Karpas-422 (cell line): ENCODE data around the gene COLEC12. TPM values are rescaled to one million over a fixed set of nuclear protein-coding genes. Genes with fewer than 3 reads are reported as not detected.

ENCODE experiments used
- DNase-seq: peaks from one replicate; pipeline ENCODE4 v3.0.0-alpha.2; 2015
- H2AFZ ChIP-seq: fragments of 200-600 bp; sonication (generic); 2 replicates; pipeline ENCODE4 v1.6.1; 2014; ENCODE audit warnings: antibody characterized with exemption, low read length, mixed read lengths
- H3K27ac ChIP-seq: fragments of 200-600 bp; sonication (generic); 2 replicates; pipeline ENCODE4 v1.5.1; 2014; ENCODE audit warnings: mild to moderate bottlenecking, low read length, moderate library complexity
- H3K27me3 ChIP-seq: fragments of 200-600 bp; sonication (generic); 2 replicates; pipeline ENCODE4 v1.6.1; 2014; ENCODE audit warnings: low read length, mixed read lengths
- H3K36me3 ChIP-seq: fragments of 200-600 bp; sonication (generic); 2 replicates; pipeline ENCODE4 v1.6.1; 2014; ENCODE audit warnings: low read length, mixed read lengths; ENCODE audit not compliant: insufficient read depth
- H3K4me1 ChIP-seq: fragments of 200-600 bp; sonication (generic); 2 replicates; pipeline ENCODE4 v1.6.1; 2014; ENCODE audit warnings: mild to moderate bottlenecking, low read length, mixed read lengths
- H3K4me2 ChIP-seq: fragments of 200-600 bp; sonication (generic); 2 replicates; pipeline ENCODE4 v1.6.1; 2014; ENCODE audit warnings: low read length, low read depth, mild to moderate bottlenecking; ENCODE audit not compliant: poor library complexity, severe bottlenecking
- H3K4me3 ChIP-seq: fragments of 200-600 bp; sonication (generic); 2 replicates; pipeline ENCODE4 v1.5.1; 2014; ENCODE audit warnings: mild to moderate bottlenecking, antibody characterized with exemption, low read length, mixed read lengths
- H3K79me2 ChIP-seq: fragments of 200-600 bp; sonication (generic); 2 replicates; pipeline ENCODE4 v1.6.1; 2014; ENCODE audit warnings: mild to moderate bottlenecking, low read length, mixed read lengths
- H3K9ac ChIP-seq: fragments of 200-600 bp; sonication (generic); 2 replicates; pipeline ENCODE4 v1.6.0; 2014; ENCODE audit warnings: low read length
- H3K9me2 ChIP-seq: fragments of 200-600 bp; sonication (generic), shearing (Covaris generic); replicated peaks from 2 replicates; pipeline ENCODE4 v1.6.0; 2014; ENCODE audit warnings: mild to moderate bottlenecking, low read length, moderate library complexity; ENCODE audit not compliant: insufficient read depth
- H3K9me3 ChIP-seq: fragments of 300-700, 200-600 bp; sonication (generic); 2 replicates; pipeline ENCODE4 v1.6.1; 2014; ENCODE audit warnings: low read length, mixed read lengths
- H4K20me1 ChIP-seq: fragments of 200-600 bp; sonication (generic); 2 replicates; pipeline ENCODE4 v1.6.1; 2014; ENCODE audit warnings: mild to moderate bottlenecking, antibody characterized with exemption, low read length, low read depth; ENCODE audit not compliant: insufficient read depth
- total RNA-seq: library from RNA; depleted of rRNA; stranded (reverse); fragments of >200 nt; shearing (Covaris generic); gene quantifications from 2 replicates; pipeline ENCODE4 v1.2.3, GENCODE V29; 2014; ENCODE audit warnings: low replicate concordance

Gene COLEC12
- total RNA-seq, 1 experiment from 2014 or later = not detected

DNA sequence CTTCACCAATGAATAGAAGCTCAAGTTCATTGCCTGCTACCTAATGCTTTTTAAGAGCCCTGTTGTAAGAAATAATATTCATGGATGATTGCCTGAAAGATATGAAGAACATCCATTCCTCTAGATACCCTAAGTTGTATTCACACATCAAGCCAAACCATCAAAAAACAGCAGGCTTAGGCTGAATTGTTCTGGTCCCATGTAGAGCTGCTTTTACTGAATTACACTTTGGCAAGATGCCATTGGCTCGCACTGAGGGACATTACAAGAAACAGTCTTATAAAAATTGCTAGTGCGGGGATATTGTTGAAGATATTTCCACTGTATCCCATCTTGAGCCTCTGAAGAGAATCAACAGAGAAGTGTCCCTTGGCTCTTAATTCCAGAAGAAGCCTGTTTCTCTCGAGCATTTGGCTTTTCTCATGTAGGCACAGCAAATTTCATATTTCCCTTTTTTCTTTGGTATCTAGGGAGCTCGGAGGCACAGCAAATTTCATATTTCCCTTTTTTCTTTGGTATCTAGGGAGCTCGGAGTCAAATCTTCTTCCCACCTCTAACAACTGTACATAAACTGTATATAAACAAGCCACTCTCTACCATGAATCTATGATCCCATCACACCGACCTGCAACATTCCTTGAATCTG, 107.5 kb downstream of the COLEC12 start:
- H3K36me3 ChIP-seq = no peaks in the 10 kb centered on the region
- H3K9me2 ChIP-seq = no peaks in the 10 kb centered on the region
- H3K27me3 ChIP-seq = 0 out of 2 replicates have a peak, but pooled peaks cover 3% of the 10 kb centered on the region
- H3K27ac ChIP-seq = no peak overlapping the region
- H3K9ac ChIP-seq = no peak overlapping the region
- H3K79me2 ChIP-seq = no peaks in the 10 kb centered on the region
- H2AFZ ChIP-seq = no peak overlapping the region
- no peak for DNase-seq
- no peaks in the 10 kb centered on the region for H4K20me1 ChIP-seq
- H3K4me3 ChIP-seq = no peak overlapping the region
- no peaks in the 10 kb centered on the region for H3K4me1 ChIP-seq
- H3K4me2 ChIP-seq = no peak overlapping the region
- H3K9me3 ChIP-seq = no peaks in the 10 kb centered on the region

DNA sequence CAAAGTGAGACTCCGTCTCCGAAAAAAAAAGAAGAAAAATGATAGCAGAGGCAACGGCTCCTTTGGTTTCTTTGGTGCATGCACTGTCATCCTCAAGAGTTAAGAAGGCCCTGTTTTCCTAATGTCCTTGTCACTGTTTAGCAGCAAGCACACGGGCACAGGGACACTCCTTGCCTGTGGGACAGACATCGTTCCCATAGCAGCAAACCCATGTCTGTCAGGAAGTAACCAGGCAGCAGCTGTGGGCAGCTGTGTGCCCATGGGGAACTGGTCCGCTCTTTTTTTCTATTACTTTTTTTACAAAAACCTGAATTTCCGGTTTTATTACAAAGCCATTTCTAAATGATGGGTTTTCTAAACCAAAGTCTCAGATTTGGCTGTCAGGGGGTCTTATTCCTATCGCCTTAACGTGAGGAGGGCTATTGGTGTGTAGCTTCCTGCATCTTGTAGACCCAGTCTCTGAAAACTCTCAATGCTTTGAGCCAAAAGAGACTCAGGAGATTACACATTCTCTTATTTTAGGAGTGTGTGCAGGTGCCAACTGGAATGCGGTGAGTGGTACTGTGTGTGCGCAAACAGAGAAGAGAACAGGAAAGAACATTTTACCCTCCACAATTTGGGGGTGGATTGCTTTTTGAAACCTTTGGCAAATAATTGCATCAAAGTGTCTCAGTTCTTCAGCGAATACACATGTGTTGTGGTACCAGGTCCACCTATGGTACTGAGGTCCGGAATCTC, 109.6 kb downstream of the COLEC12 start:
- no peak overlapping the region for H2AFZ ChIP-seq
- no peaks in the 10 kb centered on the region for H3K9me3 ChIP-seq
- H3K27ac ChIP-seq = no peak overlapping the region
- no peak overlapping the region for H3K9ac ChIP-seq
- no peaks in the 10 kb centered on the region for H3K79me2 ChIP-seq
- H4K20me1 ChIP-seq = no peaks in the 10 kb centered on the region
- H3K4me1 ChIP-seq = no peaks in the 10 kb centered on the region
- DNase-seq = no peak
- H3K4me2 ChIP-seq = no peak overlapping the region
- H3K27me3 ChIP-seq = 0 out of 2 replicates have a peak, but pooled peaks cover 3% of the 10 kb centered on the region
- H3K4me3 ChIP-seq = no peak overlapping the region
- H3K36me3 ChIP-seq = no peaks in the 10 kb centered on the region
- no peaks in the 10 kb centered on the region for H3K9me2 ChIP-seq

DNA sequence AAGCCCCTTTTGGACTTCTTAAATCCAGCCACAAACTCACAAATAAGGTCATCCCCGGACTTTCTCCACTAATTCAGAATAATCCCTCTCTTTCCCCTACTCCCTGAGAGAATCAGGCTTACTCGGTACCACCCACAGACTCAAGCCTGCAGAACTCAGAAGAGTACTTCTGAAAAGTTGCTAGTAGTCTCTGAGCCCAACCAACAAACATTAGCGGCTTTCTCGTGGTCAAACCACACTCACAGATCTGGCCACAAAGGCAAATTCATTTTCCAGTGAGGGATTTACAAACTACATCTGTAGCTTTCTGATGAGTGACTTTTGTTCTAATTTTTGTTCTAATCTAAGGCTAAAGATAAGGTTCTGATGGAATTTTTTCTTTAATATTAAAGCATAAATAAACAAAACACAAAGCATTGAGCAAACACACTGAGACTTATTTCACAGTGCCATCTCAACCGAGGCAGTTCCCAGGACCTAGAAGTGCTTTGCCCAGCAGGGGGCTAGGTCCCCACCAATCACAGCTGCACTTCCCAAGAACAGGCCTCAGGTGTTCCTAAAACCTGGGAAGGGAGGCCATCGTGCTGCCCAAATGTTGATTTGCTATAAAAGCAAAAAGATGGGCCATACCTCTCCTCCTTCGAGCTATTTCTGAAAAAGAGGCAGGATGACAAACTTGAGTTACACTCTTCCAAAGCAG, 110.7 kb downstream of the COLEC12 start:
- H3K9me3 ChIP-seq = no peaks in the 10 kb centered on the region
- no peaks in the 10 kb centered on the region for H3K79me2 ChIP-seq
- no peak overlapping the region for H3K27ac ChIP-seq
- H3K4me2 ChIP-seq = no peak overlapping the region
- no peaks in the 10 kb centered on the region for H4K20me1 ChIP-seq
- H3K27me3 ChIP-seq = 0 out of 2 replicates have a peak, but pooled peaks cover 3% of the 10 kb centered on the region
- no peak overlapping the region for H2AFZ ChIP-seq
- H3K36me3 ChIP-seq = no peaks in the 10 kb centered on the region
- no peak for DNase-seq
- no peaks in the 10 kb centered on the region for H3K4me1 ChIP-seq
- H3K4me3 ChIP-seq = no peak overlapping the region
- H3K9me2 ChIP-seq = no peaks in the 10 kb centered on the region
- no peak overlapping the region for H3K9ac ChIP-seq

DNA sequence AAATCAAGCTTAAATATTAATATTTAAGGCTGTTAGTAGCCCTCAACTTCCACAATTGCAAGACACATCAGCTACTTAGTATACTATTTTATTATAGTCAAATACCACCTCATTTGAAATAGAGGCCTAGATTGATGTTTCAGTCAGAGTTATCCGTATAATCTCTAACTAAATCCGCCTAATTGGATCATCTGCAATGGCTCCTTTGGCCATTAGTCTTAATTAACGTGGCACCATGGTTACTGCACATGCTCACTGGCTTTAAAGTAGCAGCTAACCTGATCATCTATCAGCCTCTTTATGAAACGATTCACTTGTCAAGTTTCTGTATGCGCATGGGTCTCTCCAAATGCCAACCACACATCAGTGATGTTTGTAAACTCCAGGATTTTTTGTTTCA, 112.3 kb downstream of the COLEC12 start:
- no peak for DNase-seq
- Histone ChIP-seq H3K79me2 (no peaks in the 10 kb centered on the region), H3K9ac (no peak overlapping the region), H3K4me2 (no peak overlapping the region), H3K36me3 (no peaks in the 10 kb centered on the region), H3K4me3 (no peak overlapping the region), H3K27me3 (0 out of 2 replicates have a peak, but pooled peaks cover 3% of the 10 kb centered on the region), H3K9me2 (no peaks in the 10 kb centered on the region), H2AFZ (no peak overlapping the region), H4K20me1 (no peaks in the 10 kb centered on the region), H3K27ac (no peak overlapping the region), H3K4me1 (no peaks in the 10 kb centered on the region), H3K9me3 (no peaks in the 10 kb centered on the region)

DNA sequence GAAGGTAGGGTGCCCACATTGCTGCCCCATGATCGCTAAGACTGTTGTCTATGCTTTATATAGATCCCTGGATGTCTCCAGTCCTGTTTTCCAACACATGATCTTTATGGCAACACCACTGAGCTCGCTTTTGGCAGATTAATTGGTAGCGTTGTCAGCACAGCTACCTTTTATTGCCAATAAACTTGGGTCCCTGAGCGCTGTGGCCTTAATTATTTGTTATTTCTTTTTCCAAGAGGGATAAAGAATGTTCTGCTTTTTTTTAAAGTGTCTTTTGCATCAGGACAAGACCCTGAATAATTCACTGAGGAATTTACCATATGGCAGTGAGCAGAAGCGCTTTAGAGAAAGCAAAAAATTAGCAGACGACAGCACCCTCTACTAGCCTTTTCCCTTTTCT, 113.5 kb downstream of the COLEC12 start:
- H3K9me2 ChIP-seq = no peaks in the 10 kb centered on the region
- no peaks in the 10 kb centered on the region for H3K27me3 ChIP-seq
- no peak for DNase-seq
- no peak overlapping the region for H3K4me2 ChIP-seq
- H2AFZ ChIP-seq = no peak overlapping the region
- H3K27ac ChIP-seq = no peak overlapping the region
- H3K9ac ChIP-seq = no peak overlapping the region
- H3K4me1 ChIP-seq = no peaks in the 10 kb centered on the region
- H3K9me3 ChIP-seq = no peaks in the 10 kb centered on the region
- H4K20me1 ChIP-seq = no peaks in the 10 kb centered on the region
- H3K79me2 ChIP-seq = no peaks in the 10 kb centered on the region
- H3K4me3 ChIP-seq = no peak overlapping the region
- H3K36me3 ChIP-seq = no peaks in the 10 kb centered on the region

DNA sequence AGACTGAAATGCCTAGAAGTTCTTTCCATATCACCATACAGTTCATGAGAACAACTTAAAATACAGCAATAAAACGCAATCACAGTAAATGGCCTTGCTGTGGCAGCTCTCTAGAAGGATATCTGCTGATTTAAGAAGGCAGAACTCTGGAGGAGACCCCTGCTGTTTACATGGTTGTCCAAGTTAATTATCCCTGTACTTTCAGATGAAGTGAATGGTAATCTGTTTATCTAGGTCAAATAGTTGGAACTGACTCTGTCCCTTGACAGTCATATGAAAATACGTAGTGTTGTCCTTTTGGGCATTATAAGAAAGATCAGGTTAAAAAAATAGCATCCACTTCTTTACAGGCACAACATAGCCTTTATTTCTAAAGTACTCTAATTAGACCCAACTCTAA, 115.6 kb downstream of the COLEC12 start:
- DNase-seq = no peak
- H3K9me2 ChIP-seq = no peaks in the 10 kb centered on the region
- no peaks in the 10 kb centered on the region for H3K36me3 ChIP-seq
- no peaks in the 10 kb centered on the region for H3K27me3 ChIP-seq
- no peaks in the 10 kb centered on the region for H3K9me3 ChIP-seq
- H3K4me2 ChIP-seq = no peak overlapping the region
- no peaks in the 10 kb centered on the region for H4K20me1 ChIP-seq
- no peak overlapping the region for H2AFZ ChIP-seq
- H3K4me1 ChIP-seq = no peaks in the 10 kb centered on the region
- H3K27ac ChIP-seq = no peak overlapping the region
- H3K79me2 ChIP-seq = no peaks in the 10 kb centered on the region
- H3K4me3 ChIP-seq = no peak overlapping the region
- H3K9ac ChIP-seq = no peak overlapping the region

DNA sequence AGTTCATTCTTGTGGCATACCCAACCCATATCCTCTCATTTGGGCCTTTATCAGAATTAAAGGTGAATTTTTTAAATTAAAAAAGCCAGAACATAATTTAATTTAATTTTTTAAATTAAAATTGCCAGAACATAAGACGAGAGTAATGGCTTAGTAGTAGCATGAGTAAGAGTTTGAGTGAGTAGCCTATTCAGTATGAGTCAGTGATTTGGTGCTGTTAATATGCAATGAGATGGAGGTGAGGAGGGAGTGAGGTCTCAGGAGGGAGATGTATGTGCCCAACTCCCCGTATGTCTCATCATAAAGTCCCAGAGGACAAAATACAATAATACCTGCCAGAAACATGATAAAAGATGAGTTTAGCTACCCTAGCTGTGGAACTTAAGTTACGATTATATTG, 117.4 kb downstream of the COLEC12 start:
- H3K27me3 ChIP-seq = no peaks in the 10 kb centered on the region
- H3K36me3 ChIP-seq = no peaks in the 10 kb centered on the region
- H4K20me1 ChIP-seq = no peaks in the 10 kb centered on the region
- no peaks in the 10 kb centered on the region for H3K79me2 ChIP-seq
- H3K9me2 ChIP-seq = no peaks in the 10 kb centered on the region
- H3K4me3 ChIP-seq = no peak overlapping the region
- H3K27ac ChIP-seq = no peak overlapping the region
- H3K9me3 ChIP-seq = no peaks in the 10 kb centered on the region
- no peak overlapping the region for H2AFZ ChIP-seq
- no peak for DNase-seq
- H3K4me1 ChIP-seq = no peaks in the 10 kb centered on the region
- H3K4me2 ChIP-seq = no peak overlapping the region
- no peak overlapping the region for H3K9ac ChIP-seq

DNA sequence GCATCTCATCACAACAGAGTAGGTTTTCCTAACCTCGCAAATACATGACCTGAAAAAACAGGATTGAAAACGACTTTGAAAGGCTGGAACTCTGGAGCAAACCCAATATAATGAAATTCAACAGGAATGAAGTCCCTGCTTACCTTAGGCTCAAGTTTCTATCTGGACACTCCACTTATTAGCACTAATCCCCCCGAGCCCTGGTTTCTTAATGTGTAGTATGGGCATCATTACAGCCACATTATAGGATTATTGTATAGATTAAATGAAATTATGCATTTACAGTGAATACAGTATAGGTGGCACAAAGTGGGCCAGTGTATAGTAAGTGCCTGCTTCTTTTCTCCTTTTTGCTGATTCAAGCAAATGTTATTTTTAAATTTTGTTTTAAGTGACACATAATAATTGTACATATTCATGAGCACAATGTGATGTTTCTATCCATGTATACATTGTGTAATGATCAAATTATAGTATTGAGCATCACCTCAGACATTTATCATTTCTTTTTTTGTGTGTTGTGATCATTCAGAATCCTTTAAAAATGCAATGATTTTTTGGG, 118.0 kb downstream of the COLEC12 start:
- Histone ChIP-seq H3K4me2 (no peak overlapping the region), H3K9me3 (no peaks in the 10 kb centered on the region), H3K9me2 (no peaks in the 10 kb centered on the region), H3K4me3 (no peak overlapping the region), H3K27ac (no peak overlapping the region), H3K79me2 (no peaks in the 10 kb centered on the region), H4K20me1 (no peaks in the 10 kb centered on the region), H3K9ac (no peak overlapping the region), H3K27me3 (no peaks in the 10 kb centered on the region), H3K36me3 (no peaks in the 10 kb centered on the region), H2AFZ (no peak overlapping the region), H3K4me1 (no peaks in the 10 kb centered on the region)
- DNase-seq = no peak
